BE2C (cell line): Measurements from ENCODE around the gene ARV1.

ENCODE experiments used
- DNase-seq: peaks from one replicate; pipeline ENCODE4 v3.0.0-alpha.2; 2020
- H3K27me3 ChIP-seq: fragments of 250-450 bp; sonication (Bioruptor Pico); 2 replicates; pipeline ENCODE4 v1.5.1; 2020; ENCODE audit warnings: mild to moderate bottlenecking
- H3K36me3 ChIP-seq: fragments of 250-450 bp; sonication (Bioruptor Pico); 2 replicates; pipeline ENCODE4 v1.5.1; 2020; ENCODE audit warnings: mild to moderate bottlenecking
- H3K4me1 ChIP-seq: fragments of 250-450 bp; sonication (Bioruptor Pico); 2 replicates; pipeline ENCODE4 v1.5.1; 2020
- H3K4me3 ChIP-seq: 2 replicates; pipeline ENCODE4 v1.5.1; 2011; ENCODE audit warnings: low read depth, low read length
- H3K9me3 ChIP-seq: fragments of 250-450 bp; sonication (Bioruptor Pico); 2 replicates; pipeline ENCODE4 v1.5.1; 2020
- CTCF ChIP-seq: IDR thresholded peaks from 2 replicates; pipeline ENCODE4 v1.5.1; 2012; ENCODE audit warnings: mild to moderate bottlenecking, low read depth, low read length

The ARV1 gene

GRCh38 chr1:230957580-230957989, 21.3 kb upstream of the ARV1 start:
- Histone ChIP-seq H3K4me1 (no peaks in the 10 kb centered on the region), H3K36me3 (peaks cover 2% of the 10 kb centered on the region; the same call in 1 of the 2 replicates), H3K9me3 (no peaks in the 10 kb centered on the region), H3K27me3 (no peaks in the 10 kb centered on the region), H3K4me3 (no peak overlapping the region)
- no peak for TF ChIP-seq CTCF
- no peak for DNase-seq

- Histone ChIP-seq H3K27me3 (no peaks in the 10 kb centered on the region), H3K4me3 (no peak overlapping the region), H3K4me1 (no peaks in the 10 kb centered on the region), H3K9me3 (no peaks in the 10 kb centered on the region), H3K36me3 (peaks cover 2% of the 10 kb centered on the region; the same call in 1 of the 2 replicates)
- no peak for DNase-seq
- no peak for TF ChIP-seq CTCF
Measured at GRCh38 chr1:230958370-230958769, 20.5 kb upstream of the ARV1 start.

GRCh38 chr1:230964896-230965295, 14.0 kb upstream of the ARV1 start:
- H3K27me3 ChIP-seq: no peaks in the 10 kb centered on the region
- no peaks in the 10 kb centered on the region for H3K9me3 ChIP-seq
- no peak for DNase-seq
- TF ChIP-seq CTCF: no peak
- H3K4me3 ChIP-seq: no peak overlapping the region
- no peaks in the 10 kb centered on the region for H3K36me3 ChIP-seq
- H3K4me1 ChIP-seq: no peaks in the 10 kb centered on the region

- no peak for DNase-seq
- no peaks in the 10 kb centered on the region for H3K9me3 ChIP-seq
- H3K4me3 ChIP-seq: no peak overlapping the region
- no peaks in the 10 kb centered on the region for H3K36me3 ChIP-seq
- TF ChIP-seq CTCF: no peak
- no peaks in the 10 kb centered on the region for H3K4me1 ChIP-seq
- H3K27me3 ChIP-seq: no peaks in the 10 kb centered on the region
Measured at GRCh38 chr1:230965535-230965934, 13.4 kb upstream of the ARV1 start.

- no peak for DNase-seq
- Histone ChIP-seq H3K4me3 (no peak overlapping the region), H3K4me1 (no peaks in the 10 kb centered on the region), H3K9me3 (no peaks in the 10 kb centered on the region), H3K36me3 (no peaks in the 10 kb centered on the region), H3K27me3 (no peaks in the 10 kb centered on the region)
- TF ChIP-seq CTCF: no peak
Measured at GRCh38 chr1:230966358-230966873, 12.5 kb upstream of the ARV1 start.

- no peak for DNase-seq
- Histone ChIP-seq H3K27me3 (no peaks in the 10 kb centered on the region), H3K36me3 (no peaks in the 10 kb centered on the region), H3K4me3 (no peak overlapping the region), H3K4me1 (no peaks in the 10 kb centered on the region), H3K9me3 (no peaks in the 10 kb centered on the region)
- TF ChIP-seq CTCF: no peak
Measured at GRCh38 chr1:230970432-230970831, 8.5 kb upstream of the ARV1 start.
